ENCODE measurements around the gene PRKG1. TPM values are rescaled to one million over a fixed set of nuclear protein-coding genes. Genes with fewer than 3 reads are reported as not detected.
A peak's percentile ranks its signal among the peaks of the same experiment; 100 is the strongest.
"Not testable (repeated sequence)": the region's sequence is repeated elsewhere in the genome, so short reads cannot be mapped to it uniquely, and the experiment has no call there.

Gene PRKG1
- total RNA-seq, 2 donors from 2014 or later: 31.5 to 34.7 TPM

DNA sequence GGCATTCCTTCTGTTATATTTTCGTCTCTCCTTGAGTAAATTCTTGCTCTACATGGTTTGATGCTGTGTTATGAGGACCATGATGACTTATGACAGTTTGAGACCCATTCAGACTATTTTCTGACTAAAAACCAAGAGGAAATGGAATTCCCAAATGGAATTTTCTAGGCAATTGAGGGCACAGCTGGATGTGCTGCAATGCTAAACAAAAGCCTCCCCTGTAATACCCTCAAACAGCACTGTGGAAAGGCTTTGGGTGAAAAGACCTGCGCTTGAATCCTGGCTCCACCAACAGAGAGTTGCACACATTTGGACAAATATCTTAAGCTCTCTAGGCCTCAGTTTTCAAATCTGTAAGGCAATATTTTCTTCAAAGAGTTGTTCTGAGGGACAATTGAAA is 129.1 kb downstream of the PRKG1 start:
- no peak for ATAC-seq
- DNase-seq: no peak
- intact Hi-C loops (cut with DNase I): no loop called here

GRCh38 chr10:51204066-51204465 is 129.8 kb downstream of the PRKG1 start:
- DNase-seq (no peak), ATAC-seq (no peak)
- intact Hi-C loops (cut with DNase I): no loop called here

DNA sequence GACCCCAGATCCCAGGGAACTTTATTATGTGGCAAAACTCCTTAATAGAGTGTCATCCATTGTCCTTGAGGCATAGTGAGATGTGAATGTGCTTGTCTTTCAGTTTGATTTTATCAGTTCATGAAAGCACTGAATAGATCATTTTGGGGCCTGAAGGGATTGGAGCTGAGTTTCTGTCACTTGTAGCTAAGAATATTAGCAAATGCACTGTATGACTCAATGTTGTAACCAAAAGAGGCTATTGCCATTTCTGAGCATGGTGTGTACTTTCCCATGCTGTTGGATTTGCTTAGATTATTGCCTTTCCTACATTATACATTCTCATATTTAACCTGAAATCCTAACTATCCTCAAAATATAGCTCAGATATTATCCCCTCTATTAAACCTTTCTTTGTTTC is 130.4 kb downstream of the PRKG1 start:
- intact Hi-C loops (cut with DNase I): no loop called here
- ATAC-seq (no peak), DNase-seq (no peak)

DNA sequence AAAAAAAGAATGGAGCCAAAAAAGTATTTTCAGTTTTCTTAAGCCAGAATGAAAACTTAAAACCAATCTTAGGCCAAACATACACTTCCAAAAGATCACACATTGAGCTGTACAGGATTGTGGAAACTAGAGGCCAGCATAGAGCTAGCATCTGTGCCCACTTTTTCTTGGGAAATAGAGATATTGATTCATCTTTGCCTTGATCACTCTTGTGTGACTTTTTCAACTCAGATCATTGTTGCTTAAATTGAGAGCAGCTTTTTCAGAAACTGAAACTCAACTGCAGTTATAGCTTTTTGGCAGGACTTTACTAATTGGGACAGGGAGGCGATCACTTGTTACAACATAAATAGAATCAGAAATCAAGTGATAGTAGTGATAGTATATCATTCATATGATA is 132.2 kb downstream of the PRKG1 start:
- intact Hi-C loops (cut with DNase I): no loop called here
- ATAC-seq (peak in 1 of 2 donors; percentile 30), DNase-seq (no peak)

DNA sequence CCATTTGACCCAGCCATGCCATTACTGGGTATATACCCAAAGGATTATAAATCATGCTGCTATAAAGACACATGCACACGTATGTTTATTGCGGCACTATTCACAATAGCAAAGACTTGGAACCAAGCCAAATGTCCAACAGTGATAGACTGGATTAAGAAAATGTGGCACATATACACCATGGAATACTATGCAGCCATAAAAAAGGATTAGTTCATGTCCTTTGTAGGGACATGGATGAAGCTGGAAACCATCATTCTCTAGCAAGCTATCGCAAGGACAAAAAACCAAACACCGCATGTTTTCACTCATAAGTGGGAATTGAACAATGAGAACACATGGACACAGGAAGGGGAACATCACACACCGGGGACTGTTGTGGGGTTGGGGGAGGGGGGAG is 138.7 kb downstream of the PRKG1 start:
- intact Hi-C loops (cut with DNase I); ATAC-seq; DNase-seq: not testable (repeated sequence)

- no peak for DNase-seq
- ATAC-seq: peak in 1 of 2 donors; percentile 56
- intact Hi-C loops (cut with DNase I): no loop called here
Measured at GRCh38 chr10:51214207-51215196, 140.2 kb downstream of the PRKG1 start.

GRCh38 chr10:51215951-51216834 is 141.9 kb downstream of the PRKG1 start:
- DNase-seq: no peak
- intact Hi-C loops (cut with DNase I): no loop called here
- ATAC-seq: no peak

GRCh38 chr10:51217505-51217904 is 143.2 kb downstream of the PRKG1 start:
- intact Hi-C loops (cut with DNase I): no loop called here
- no peak for DNase-seq
- no peak for ATAC-seq

DNA sequence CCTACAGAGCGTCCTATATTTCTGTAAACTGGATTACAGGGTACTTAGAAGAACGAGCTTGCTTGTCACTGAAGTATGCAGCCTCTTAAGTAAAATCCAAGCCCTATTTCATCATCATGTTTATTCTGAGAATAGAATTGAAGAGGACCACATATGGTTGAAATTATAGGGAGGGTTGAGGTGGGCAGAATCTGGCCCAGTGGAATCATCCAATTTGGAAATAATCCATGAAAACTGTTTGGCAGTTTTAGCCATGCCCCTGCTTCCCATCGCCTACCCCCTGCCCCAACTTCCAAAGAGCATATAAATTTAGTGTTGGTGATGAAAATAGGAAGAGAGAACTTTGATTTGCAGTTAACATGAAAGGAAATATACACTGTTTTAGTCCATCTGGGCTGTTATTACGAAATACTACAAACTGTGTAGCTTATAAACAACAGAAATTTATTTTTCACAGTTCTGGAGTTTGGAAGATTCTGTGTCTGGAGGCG is 150.4 kb downstream of the PRKG1 start:
- intact Hi-C loops (cut with DNase I): no loop called here
- no peak for DNase-seq
- ATAC-seq: no peak

DNA sequence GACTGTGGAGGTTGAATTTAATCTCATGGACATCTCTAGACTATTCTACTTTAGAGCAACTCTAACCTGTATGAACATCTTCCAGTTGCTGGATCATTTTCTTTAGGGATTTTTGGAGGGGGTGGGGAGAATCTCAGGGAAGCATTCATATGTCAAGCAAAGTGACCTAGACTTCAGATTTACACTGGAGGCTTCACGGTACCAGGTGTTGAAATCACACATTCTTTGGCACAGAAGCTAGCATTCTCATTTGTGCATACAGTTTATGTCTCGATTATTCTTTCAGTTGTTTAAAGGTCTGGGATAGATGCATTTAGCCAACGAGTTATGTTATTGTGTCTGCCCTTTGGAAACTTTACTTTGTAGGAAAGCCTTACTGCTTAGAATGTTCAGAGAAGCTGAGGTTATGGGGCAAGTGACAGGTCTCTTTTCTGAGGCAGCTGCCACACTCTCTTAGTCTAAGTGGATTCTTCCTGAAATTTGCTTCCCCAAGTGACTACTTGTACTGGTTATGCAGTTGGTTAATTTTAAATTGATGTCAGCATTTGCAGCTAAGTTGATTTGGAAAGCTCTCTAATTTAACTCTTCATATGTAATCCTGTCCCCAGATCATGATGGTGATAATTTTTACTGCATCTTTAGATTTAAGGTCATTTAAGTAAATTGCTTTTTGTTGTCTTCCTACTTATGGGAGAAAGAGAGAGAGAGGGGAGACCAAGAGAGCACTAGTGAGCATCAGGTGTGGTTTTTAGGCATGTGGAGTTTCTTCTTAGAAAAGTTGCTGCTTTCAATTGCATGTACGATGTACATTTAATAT is 153.8 kb downstream of the PRKG1 start:
- DNase-seq (no peak), ATAC-seq (no peak)
- intact Hi-C loops (cut with DNase I): no loop called here

- DNase-seq (no peak), ATAC-seq (no peak)
- intact Hi-C loops (cut with DNase I): no loop called here
Measured at GRCh38 chr10:51228714-51229100, 154.4 kb downstream of the PRKG1 start.

DNA sequence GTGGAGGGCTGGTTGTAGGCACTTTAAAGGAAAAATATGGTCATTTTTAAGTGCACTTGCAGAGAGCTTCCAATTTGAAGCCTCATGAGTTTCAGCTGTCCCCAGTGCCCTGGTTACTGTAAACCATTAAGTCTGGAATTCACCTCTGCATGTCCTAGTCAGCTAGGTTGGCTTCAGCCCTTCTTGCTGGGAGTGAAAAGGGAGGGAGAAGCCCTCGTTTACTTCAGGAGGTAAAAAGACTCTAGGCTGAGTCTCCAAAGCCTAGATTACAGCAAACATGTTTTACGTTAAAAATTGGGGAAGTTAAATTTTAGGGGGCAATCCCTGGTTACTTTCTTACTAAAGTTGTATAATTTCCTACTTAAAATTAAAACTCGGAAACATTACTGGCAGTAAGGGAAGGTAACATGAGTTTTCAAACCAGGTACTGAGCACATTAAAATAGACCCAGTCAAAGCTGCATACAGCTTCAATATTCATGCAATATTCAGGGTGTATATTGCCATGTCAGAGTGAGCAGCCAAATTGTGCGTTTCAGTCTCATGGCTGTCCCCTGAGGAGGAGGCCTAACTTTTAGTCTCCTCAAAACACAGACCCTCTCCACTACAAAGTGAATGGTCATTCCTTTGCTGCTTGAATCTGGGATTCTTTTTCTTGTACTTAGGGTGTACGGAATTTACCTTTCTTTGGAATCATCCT is 156.7 kb downstream of the PRKG1 start:
- peak; percentile 41 to 45 for ATAC-seq
- no peak for DNase-seq
- intact Hi-C loops (cut with DNase I): no loop called here

DNA sequence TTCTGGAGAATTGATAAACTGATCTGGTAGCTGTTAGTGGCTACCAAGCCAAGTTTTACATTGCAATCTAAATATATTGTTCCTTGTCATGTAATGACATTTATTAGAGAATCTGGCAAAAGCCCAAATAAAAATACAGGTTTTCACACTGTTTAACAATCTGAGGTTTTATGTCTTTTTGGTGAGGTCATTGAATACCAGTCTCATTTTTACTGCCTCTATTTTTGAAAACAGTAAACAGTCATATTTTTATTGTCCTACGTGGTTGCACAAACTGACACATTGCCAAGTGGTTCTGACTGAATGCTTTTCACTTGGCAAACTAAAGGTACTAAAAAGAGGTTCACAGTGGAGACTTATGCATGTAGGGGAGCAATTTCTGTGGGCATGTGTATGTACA is 157.5 kb downstream of the PRKG1 start:
- intact Hi-C loops (cut with DNase I): no loop called here
- ATAC-seq: no peak
- no peak for DNase-seq

- intact Hi-C loops (cut with DNase I): no loop called here
- no peak for ATAC-seq
- no peak for DNase-seq
Measured at GRCh38 chr10:51233337-51234100, 159.2 kb downstream of the PRKG1 start.

- DNase-seq (no peak), ATAC-seq (no peak)
- intact Hi-C loops (cut with DNase I): no loop called here
Measured at GRCh38 chr10:51235865-51236264, 161.6 kb downstream of the PRKG1 start.

DNA sequence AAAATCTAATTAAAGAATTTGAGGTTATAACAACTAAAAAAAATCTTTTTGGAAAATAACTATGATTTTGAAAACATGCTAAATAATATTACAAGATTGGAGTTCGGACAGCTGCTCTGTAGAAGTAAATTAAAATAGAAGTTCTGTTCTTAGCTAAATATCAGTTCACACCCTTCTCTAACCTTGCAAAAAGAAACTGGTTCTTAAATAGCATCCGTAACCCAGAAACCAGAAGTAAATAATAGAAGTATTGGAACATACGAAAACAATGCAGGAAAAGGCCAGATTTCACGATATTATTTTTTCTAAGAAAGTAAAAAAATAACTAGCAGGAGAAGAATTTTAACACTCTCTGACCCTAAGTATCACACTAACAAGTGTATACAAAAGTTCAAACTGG is 164.7 kb downstream of the PRKG1 start:
- intact Hi-C loops (cut with DNase I): no loop called here
- no peak for ATAC-seq
- DNase-seq: no peak

- intact Hi-C loops (cut with DNase I): loop anchor here in 1 of 2 donors (5.0 kb wide), 1 partner anchor 164 kb away; no protein-coding TSS in a partner anchor
- no peak for DNase-seq
Measured at GRCh38 chr10:51241461-51241860, 167.2 kb downstream of the PRKG1 start.

GRCh38 chr10:51242393-51242792 is 168.1 kb downstream of the PRKG1 start:
- ATAC-seq (no peak), DNase-seq (no peak)
- intact Hi-C loops (cut with DNase I): loop anchor here in 1 of 2 donors (5.0 kb wide), 1 partner anchor 165 kb away; no protein-coding TSS in a partner anchor

More at GRCh38 chr10:51241461-51241860, 167.2 kb downstream of the PRKG1 start:
- no peak for ATAC-seq

Data from left cardiac atrium (tissue), 4 donors.